Measurements from ENCODE around the gene MAPKAPK2.
A peak's percentile ranks its signal among the peaks of the same experiment; 100 is the strongest.

MAPKAPK2 gene

GRCh38 chr1:206661161-206661820 is 23.4 kb upstream of the MAPKAPK2 start:
- DNase-seq (ENCODE audit: low read depth): no peak

GRCh38 chr1:206662396-206663092 is 22.2 kb upstream of the MAPKAPK2 start:
- no peak for DNase-seq (ENCODE audit: low read depth)

- DNase-seq (ENCODE audit: low read depth): no peak
These were observed 21.3 kb upstream of the MAPKAPK2 start for GRCh38 chr1:206663362-206663761.

- peak; percentile 72 for DNase-seq (ENCODE audit: low read depth)
These were observed 20.7 kb upstream of the MAPKAPK2 start for GRCh38 chr1:206663832-206664652.

- no peak for DNase-seq (ENCODE audit: low read depth)
These were observed 20.0 kb upstream of the MAPKAPK2 start for GRCh38 chr1:206664740-206665139.

- no peak for DNase-seq (ENCODE audit: low read depth)
These were observed 18.6 kb upstream of the MAPKAPK2 start for GRCh38 chr1:206666031-206666561.

GRCh38 chr1:206666954-206667665 is 17.6 kb upstream of the MAPKAPK2 start:
- no peak for DNase-seq (ENCODE audit: low read depth)

- no peak for DNase-seq (ENCODE audit: low read depth)
These were observed 16.4 kb upstream of the MAPKAPK2 start for GRCh38 chr1:206668351-206668750.

GRCh38 chr1:206668874-206669410 is 15.8 kb upstream of the MAPKAPK2 start:
- no peak for DNase-seq (ENCODE audit: low read depth)

- DNase-seq (ENCODE audit: low read depth): no peak
These were observed 12.6 kb upstream of the MAPKAPK2 start for GRCh38 chr1:206672011-206672688.

GRCh38 chr1:206672844-206673758 is 11.6 kb upstream of the MAPKAPK2 start:
- peak; percentile 30 for DNase-seq (ENCODE audit: low read depth)

GRCh38 chr1:206674236-206674635 is 10.5 kb upstream of the MAPKAPK2 start:
- no peak for DNase-seq (ENCODE audit: low read depth)

GRCh38 chr1:206674745-206675175 is 9.9 kb upstream of the MAPKAPK2 start:
- DNase-seq (ENCODE audit: low read depth): peak; percentile 97

GRCh38 chr1:206676499-206676898 is 8.2 kb upstream of the MAPKAPK2 start:
- no peak for DNase-seq (ENCODE audit: low read depth)

- no peak for DNase-seq (ENCODE audit: low read depth)
These were observed 6.2 kb upstream of the MAPKAPK2 start for GRCh38 chr1:206678490-206678889.

GRCh38 chr1:206679738-206680211 is 4.9 kb upstream of the MAPKAPK2 start:
- DNase-seq (ENCODE audit: low read depth): no peak

- no peak for DNase-seq (ENCODE audit: low read depth)
These were observed 4.4 kb upstream of the MAPKAPK2 start for GRCh38 chr1:206680279-206680678.

GRCh38 chr1:206681359-206681758 is 3.3 kb upstream of the MAPKAPK2 start:
- no peak for DNase-seq (ENCODE audit: low read depth)

- DNase-seq (ENCODE audit: low read depth): no peak
These were observed 2.6 kb upstream of the MAPKAPK2 start for GRCh38 chr1:206682111-206682510.

- DNase-seq (ENCODE audit: low read depth): no peak
These were observed 1.4 kb upstream of the MAPKAPK2 start for GRCh38 chr1:206683313-206683712.

Measured in ELR (cell line).